Natural killer cell (primary cell): ENCODE results near the gene ZBED2. TPM values are rescaled to one million over a fixed set of nuclear protein-coding genes. Genes with fewer than 3 reads are reported as not detected.

Source experiments
- ATAC-seq, 3 donors: fragments of 150-1000 bp in 2 of 3; fragments of 200-7000 bp in 1 of 3; cut with Tn5 transposase; 1 replicate in 1 of 3; 2 replicates in 2 of 3; pipeline ENCODE4 v1.10.0; 2021; ENCODE audit warnings: mild to moderate bottlenecking in 2 of 3, moderate library complexity in 2 of 3
- DNase-seq, 2 donors: peaks; one replicate each; pipeline versions ENCODE4 v3.0.0 to v3.0.0-alpha.2; 2013 to 2021; ENCODE audit warnings: mixed read lengths in 1 of 2
- H3K27ac ChIP-seq: one replicate; pipeline ENCODE4 v1.5.1; 2013; ENCODE audit warnings: mild to moderate bottlenecking, low read length
- H3K27me3 ChIP-seq: one replicate; pipeline ENCODE4 v1.6.1; 2013; ENCODE audit warnings: low read length; ENCODE audit not compliant: control insufficient read depth, insufficient read depth
- H3K36me3 ChIP-seq: one replicate; pipeline ENCODE4 v1.6.1; 2013; ENCODE audit warnings: low read length; ENCODE audit not compliant: control insufficient read depth, insufficient read depth
- H3K4me1 ChIP-seq: one replicate; pipeline ENCODE4 v1.6.1; 2013; ENCODE audit warnings: low read length; ENCODE audit not compliant: control insufficient read depth, insufficient read depth
- H3K4me3 ChIP-seq: one replicate; pipeline ENCODE4 v1.5.1; 2013; ENCODE audit warnings: low read length
- H3K9me3 ChIP-seq: one replicate; pipeline ENCODE4 v1.6.1; 2013; ENCODE audit warnings: low read length; ENCODE audit not compliant: control insufficient read depth, insufficient read depth
- H3K27ac Mint-ChIP-seq, 2 donors: one replicate each; pipeline ENCODE4 v1.8.0; 2022; ENCODE audit warnings: mild to moderate bottlenecking in 2 of 2, mixed read lengths in 2 of 2, moderate library complexity in 1 of 2
- H3K27me3 Mint-ChIP-seq, 2 donors: one replicate each; pipeline ENCODE4 v1.8.0; 2022; ENCODE audit warnings: low read depth in 2 of 2, mixed read lengths in 2 of 2
- H3K36me3 Mint-ChIP-seq: one replicate; pipeline ENCODE4 v1.8.0; 2022; ENCODE audit warnings: mixed read lengths
- H3K4me1 Mint-ChIP-seq, 2 donors: one replicate each; pipeline ENCODE4 v1.8.0; 2022; ENCODE audit warnings: mixed read lengths in 2 of 2
- H3K4me3 Mint-ChIP-seq: one replicate; pipeline ENCODE4 v1.8.0; 2022; ENCODE audit warnings: mild to moderate bottlenecking, moderate library complexity, mixed read lengths
- H3K9me3 Mint-ChIP-seq, 2 donors: one replicate each; pipeline ENCODE4 v1.8.0; 2022; ENCODE audit warnings: mixed read lengths in 2 of 2
- CTCF ChIP-seq: fragments of 200-600 bp; IDR thresholded peaks from one replicate; pipeline ENCODE4 v1.8.0; 2022; ENCODE audit warnings: antibody characterized with exemption
- WGBS: methylation state at CpG from one replicate; pipeline ENCODE4 v1.1.7; 2013; ENCODE audit warnings: missing lambda C conversion rate; ENCODE audit not compliant: insufficient coverage; 5-methylcytosine and 5-hydroxymethylcytosine counted together
- intact Hi-C: fragments of 100-400 bp; cut with micrococcal nuclease; formaldehyde crosslinking; loops from one replicate; pipeline ENCODE4 v1.14.2; 2022
- total RNA-seq, 4 donors: library from RNA; stranded (reverse); fragments of 120-200 nt in 1 of 4; gene quantifications; one replicate each; pipeline versions ENCODE4 v1.2.3 to v1.2.4, GENCODE V29; 2013 to 2022

Gene ZBED2
- total RNA-seq, 3 donors from 2014 or later (not counting 1 experiment from before 2014, with no cell fraction given), result 0.26 TPM; not detected in 2

GRCh38 chr3:111548092-111548491 lies 47.1 kb downstream of the ZBED2 start:
- 5% methylated on average over 1 of the region's 1 CpG for WGBS
- Mint-ChIP-seq H3K4me1 (peaks cover 0 to 11% of the 10 kb centered on the region in 2 donors), H3K9me3 (no peaks in the 10 kb centered on the region), H3K27me3 (no peaks in the 10 kb centered on the region), H3K4me3 (no peak overlapping the region), H3K36me3 (peaks cover 6% of the 10 kb centered on the region), H3K27ac (no peak overlapping the region)
- no peak for TF ChIP-seq CTCF
- DNase-seq (peak in 1 of 2 donors; percentile 52), ATAC-seq (peak; percentile 24 to 48 (median 35))
- peaks cover 15% of the 10 kb centered on the region for H3K36me3 ChIP-seq
- peak overlapping the region; percentile 93 for H3K27ac ChIP-seq
- intact Hi-C loops, result loop anchor here (5.0 to 10.0 kb wide), 2 partner anchors 119 to 417 kb away; no protein-coding TSS in a partner anchor
- peak overlapping the region; percentile 23 for H3K4me3 ChIP-seq
- H3K9me3 ChIP-seq, result no peaks in the 10 kb centered on the region
- peaks cover 22% of the 10 kb centered on the region for H3K4me1 ChIP-seq
- H3K27me3 ChIP-seq, result no peaks in the 10 kb centered on the region

GRCh38 chr3:111547631-111548030 lies 47.5 kb downstream of the ZBED2 start:
- no peaks in the 10 kb centered on the region for H3K9me3 ChIP-seq
- intact Hi-C loops, result loop anchor here (5.0 to 10.0 kb wide), 2 partner anchors 120 to 417 kb away; no protein-coding TSS in a partner anchor
- H3K4me3 ChIP-seq, result peak overlapping the region; percentile 23
- Mint-ChIP-seq H3K27ac (no peak overlapping the region), H3K4me3 (no peak overlapping the region), H3K36me3 (peaks cover 6% of the 10 kb centered on the region), H3K4me1 (peaks cover 0 to 11% of the 10 kb centered on the region in 2 donors), H3K27me3 (no peaks in the 10 kb centered on the region), H3K9me3 (no peaks in the 10 kb centered on the region)
- TF ChIP-seq CTCF, result no peak
- peak; percentile 38 to 57 (median 56) for ATAC-seq
- peak overlapping the region; percentile 93 for H3K27ac ChIP-seq
- H3K4me1 ChIP-seq, result peaks cover 22% of the 10 kb centered on the region
- DNase-seq, result peak in 1 of 2 donors; percentile 82
- peaks cover 15% of the 10 kb centered on the region for H3K36me3 ChIP-seq
- no peaks in the 10 kb centered on the region for H3K27me3 ChIP-seq
- WGBS, result 1% methylated on average over 4 of the region's 4 CpGs

- 20% methylated on average over 1 of the region's 2 CpGs for WGBS
- no peaks in the 10 kb centered on the region for H3K9me3 ChIP-seq
- H3K9me3 Mint-ChIP-seq, result no peaks in the 10 kb centered on the region
- H3K4me3 ChIP-seq, result no peak overlapping the region
- H3K27ac ChIP-seq, result peak overlapping the region; percentile 93
- TF ChIP-seq CTCF, result no peak
- peak in 1 of 2 donors; percentile 30 for DNase-seq
- H3K4me1 ChIP-seq, result peaks cover 25% of the 10 kb centered on the region
- H3K27ac Mint-ChIP-seq, result no peak overlapping the region
- no peak overlapping the region for H3K4me3 Mint-ChIP-seq
- H3K36me3 Mint-ChIP-seq, result peaks cover 6% of the 10 kb centered on the region
- H3K4me1 Mint-ChIP-seq, result peaks cover 0 to 5% of the 10 kb centered on the region in 2 donors
- ATAC-seq, result no peak
- no peaks in the 10 kb centered on the region for H3K27me3 Mint-ChIP-seq
- intact Hi-C loops, result loop anchor here (5.0 to 10.0 kb wide), 2 partner anchors 122 to 419 kb away; no protein-coding TSS in a partner anchor
- peaks cover 10% of the 10 kb centered on the region for H3K36me3 ChIP-seq
- H3K27me3 ChIP-seq, result no peaks in the 10 kb centered on the region
Observed at GRCh38 chr3:111545349-111545748, 49.8 kb downstream of the ZBED2 start.

Other genes with a start within 250 kb of the ZBED2 start
- 100 to 1,000 TPM; 146 to 191 (median 166) TPM for gene CD96, start 53.1 kb downstream of the ZBED2 start, total RNA-seq
- 10 to 100 TPM; 31.6 to 37.5 (median 32.5) TPM for gene PLCXD2, start 79.3 kb upstream of the ZBED2 start, total RNA-seq